Stimulated activated CD8-positive, alpha-beta memory T cell treated with anti-CD3 and anti-CD28 coated beads, Interleukin-15, amount 100 ng/mL, for 24 hours (primary cell): Measurements from ENCODE around the gene AMPD2.

Experiments
- DNase-seq: peaks from one replicate; pipeline ENCODE4 v3.0.0-alpha.2; 2020; ENCODE audit warnings: low read depth

AMPD2 gene

GRCh38 chr1:109617291-109617801 lies 2.3 kb upstream of the AMPD2 start:
- no peak for DNase-seq

GRCh38 chr1:109618661-109619575 lies 719 bp upstream of the AMPD2 start:
- no peak for DNase-seq

- no peak for DNase-seq
These were observed 759 bp downstream of the AMPD2 start for GRCh38 chr1:109620401-109620791.

- peak; percentile 84 for DNase-seq
These were observed 1.2 kb downstream of the AMPD2 start for GRCh38 chr1:109620841-109621286.

GRCh38 chr1:109621379-109622136 lies 1.9 kb downstream of the AMPD2 start:
- no peak for DNase-seq

GRCh38 chr1:109622137-109622892 lies 2.7 kb downstream of the AMPD2 start:
- DNase-seq = no peak

GRCh38 chr1:109622895-109623294 lies 3.3 kb downstream of the AMPD2 start:
- no peak for DNase-seq

GRCh38 chr1:109623601-109624161 lies 4.0 kb downstream of the AMPD2 start:
- DNase-seq = no peak

- no peak for DNase-seq
These were observed 4.8 kb downstream of the AMPD2 start for GRCh38 chr1:109624201-109625010.

GRCh38 chr1:109625176-109625575 lies 5.5 kb downstream of the AMPD2 start:
- no peak for DNase-seq

- DNase-seq = no peak
These were observed 6.2 kb downstream of the AMPD2 start for GRCh38 chr1:109625601-109626560.

GRCh38 chr1:109626682-109627408 lies 7.2 kb downstream of the AMPD2 start:
- DNase-seq = no peak

- no peak for DNase-seq
These were observed 8.2 kb downstream of the AMPD2 start for GRCh38 chr1:109627692-109628399.

GRCh38 chr1:109628540-109629321 lies 9.1 kb downstream of the AMPD2 start:
- no peak for DNase-seq

- no peak for DNase-seq
These were observed 9.9 kb downstream of the AMPD2 start for GRCh38 chr1:109629372-109630030.

GRCh38 chr1:109630081-109630897 lies 10.7 kb downstream of the AMPD2 start:
- no peak for DNase-seq
